ENCODE results near the gene LPAR5. TPM values are rescaled to one million over a fixed set of nuclear protein-coding genes. Genes with fewer than 3 reads are reported as not detected.

LPAR5 gene
- total and polyA plus RNA-seq, 2 experiments from 2014 or later = 0.60 to 2.0 TPM

DNA sequence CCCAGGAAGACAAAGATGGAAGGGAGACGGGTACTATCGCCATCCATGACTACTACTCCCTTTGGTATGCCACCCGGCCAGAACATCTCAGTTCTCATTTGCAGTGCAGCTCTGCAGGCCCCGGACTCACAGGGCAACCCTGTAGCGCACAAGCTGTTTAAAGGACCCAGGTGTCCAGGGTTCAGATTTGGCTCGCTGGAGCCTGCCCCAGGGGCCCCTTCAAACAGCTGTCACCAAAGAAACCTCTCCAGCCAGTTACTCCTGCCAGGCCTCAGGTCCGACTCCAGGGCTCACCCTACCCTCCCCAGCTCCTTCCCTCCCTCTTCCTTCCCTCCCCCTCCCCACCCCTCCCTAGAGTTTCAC lies 23.1 kb downstream of the LPAR5 start:
- DNase-seq (ENCODE audit: low spot score) = no peak
- H3K79me2 ChIP-seq = no peaks in the 10 kb centered on the region
- H3K9me2 ChIP-seq (replicated peaks; ENCODE audit: insufficient read depth) = no peaks in the 10 kb centered on the region
- H3K27me3 ChIP-seq = no peaks in the 10 kb centered on the region
- H4K20me1 ChIP-seq (ENCODE audit: insufficient read depth, poor library complexity, severe bottlenecking) = no peaks in the 10 kb centered on the region
- peak overlapping the region; percentile 35 for H2AFZ ChIP-seq
- no peaks in the 10 kb centered on the region for H3K36me3 ChIP-seq (replicated peaks; ENCODE audit: insufficient read depth, low read depth)
- H3K27ac ChIP-seq = peak overlapping the region; percentile 99
- H3K4me3 ChIP-seq = no peak overlapping the region
- peaks cover 28% of the 10 kb centered on the region for H3K4me1 ChIP-seq (ENCODE audit: insufficient read depth)
- TF ChIP-seq EZH2 (IDR thresholded peaks at IDR 0.05; ENCODE audit: borderline replicate concordance) (no peak), CTCF (IDR thresholded peaks at IDR 0.05; ENCODE audit: poor library complexity) (no peak), EZH2phosphoT487 (IDR thresholded peaks at IDR 0.05; ENCODE audit: low read depth, severe bottlenecking, unreplicated experiment) (no peak)
- WGBS (ENCODE audit: low lambda C conversion rate, missing lambda C conversion rate) = 65% methylated on average over 6 of the region's 7 CpGs
- no peaks in the 10 kb centered on the region for H3K9me3 ChIP-seq (ENCODE audit: low read depth)
- H3K4me2 ChIP-seq = peak overlapping the region; percentile 75

- peak overlapping the region; percentile 99 for H3K27ac ChIP-seq
- no peaks in the 10 kb centered on the region for H3K9me2 ChIP-seq (replicated peaks; ENCODE audit: insufficient read depth)
- TF ChIP-seq EZH2 (IDR thresholded peaks at IDR 0.05; ENCODE audit: borderline replicate concordance) (no peak), CTCF (IDR thresholded peaks at IDR 0.05; ENCODE audit: poor library complexity) (no peak), EZH2phosphoT487 (IDR thresholded peaks at IDR 0.05; ENCODE audit: low read depth, severe bottlenecking, unreplicated experiment) (no peak)
- no peak for DNase-seq (ENCODE audit: low spot score)
- 74% methylated on average over 6 of the region's 6 CpGs for WGBS (ENCODE audit: low lambda C conversion rate, missing lambda C conversion rate)
- no peaks in the 10 kb centered on the region for H3K9me3 ChIP-seq (ENCODE audit: low read depth)
- no peak overlapping the region for H3K4me3 ChIP-seq
- no peaks in the 10 kb centered on the region for H4K20me1 ChIP-seq (ENCODE audit: insufficient read depth, poor library complexity, severe bottlenecking)
- H3K4me2 ChIP-seq = peak overlapping the region; percentile 75
- no peak overlapping the region for H2AFZ ChIP-seq
- H3K79me2 ChIP-seq = no peaks in the 10 kb centered on the region
- peaks cover 28% of the 10 kb centered on the region for H3K4me1 ChIP-seq (ENCODE audit: insufficient read depth)
- H3K27me3 ChIP-seq = no peaks in the 10 kb centered on the region
- H3K36me3 ChIP-seq (replicated peaks; ENCODE audit: insufficient read depth, low read depth) = no peaks in the 10 kb centered on the region
These were observed 23.5 kb downstream of the LPAR5 start for GRCh38 chr12:6612247-6612646.

GRCh38 chr12:6608592-6609281 lies 27.0 kb downstream of the LPAR5 start:
- peak overlapping the region; percentile 82 for H3K27ac ChIP-seq
- H3K79me2 ChIP-seq = peaks cover 32% of the 10 kb centered on the region
- H2AFZ ChIP-seq = no peak overlapping the region
- no peak for TF ChIP-seq EZH2 (IDR thresholded peaks at IDR 0.05; ENCODE audit: borderline replicate concordance)
- no peak for TF ChIP-seq CTCF (IDR thresholded peaks at IDR 0.05; ENCODE audit: poor library complexity)
- TF ChIP-seq EZH2phosphoT487 (IDR thresholded peaks at IDR 0.05; ENCODE audit: low read depth, severe bottlenecking, unreplicated experiment) = no peak
- H3K9me2 ChIP-seq (replicated peaks; ENCODE audit: insufficient read depth) = no peaks in the 10 kb centered on the region
- 71% methylated on average over 8 of the region's 8 CpGs for WGBS (ENCODE audit: low lambda C conversion rate, missing lambda C conversion rate)
- H3K27me3 ChIP-seq = no peaks in the 10 kb centered on the region
- H3K4me3 ChIP-seq = no peak overlapping the region
- H3K4me1 ChIP-seq (ENCODE audit: insufficient read depth) = peaks cover 38% of the 10 kb centered on the region
- H3K36me3 ChIP-seq (replicated peaks; ENCODE audit: insufficient read depth, low read depth) = no peaks in the 10 kb centered on the region
- peaks cover 28% of the 10 kb centered on the region for H4K20me1 ChIP-seq (ENCODE audit: insufficient read depth, poor library complexity, severe bottlenecking)
- DNase-seq (ENCODE audit: low spot score) = no peak
- H3K4me2 ChIP-seq = no peak overlapping the region
- no peaks in the 10 kb centered on the region for H3K9me3 ChIP-seq (ENCODE audit: low read depth)
